ENCODE measurements around the gene BICC1.
A peak's percentile ranks its signal among the peaks of the same experiment; 100 is the strongest.

BICC1 gene

DNA sequence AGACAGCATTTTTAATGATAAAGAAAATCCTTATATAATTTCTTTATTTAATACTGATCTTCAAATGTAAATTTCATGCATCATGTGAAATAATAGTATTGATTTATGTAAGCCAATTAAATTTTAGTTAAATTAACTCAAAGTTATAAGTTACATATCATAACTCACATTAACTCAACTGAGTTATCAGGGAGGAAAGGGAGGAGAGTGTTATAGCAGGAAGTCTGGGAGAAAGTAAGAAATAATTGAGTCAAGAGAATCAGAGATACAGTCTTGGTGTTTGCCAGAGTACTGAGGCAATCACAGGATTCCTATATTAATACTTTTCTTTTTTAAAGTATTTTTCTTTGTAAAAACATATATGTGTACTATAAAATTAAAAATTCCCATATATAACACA is 4.0 kb downstream of the BICC1 start:
- FAIRE-seq, result no peak

DNA sequence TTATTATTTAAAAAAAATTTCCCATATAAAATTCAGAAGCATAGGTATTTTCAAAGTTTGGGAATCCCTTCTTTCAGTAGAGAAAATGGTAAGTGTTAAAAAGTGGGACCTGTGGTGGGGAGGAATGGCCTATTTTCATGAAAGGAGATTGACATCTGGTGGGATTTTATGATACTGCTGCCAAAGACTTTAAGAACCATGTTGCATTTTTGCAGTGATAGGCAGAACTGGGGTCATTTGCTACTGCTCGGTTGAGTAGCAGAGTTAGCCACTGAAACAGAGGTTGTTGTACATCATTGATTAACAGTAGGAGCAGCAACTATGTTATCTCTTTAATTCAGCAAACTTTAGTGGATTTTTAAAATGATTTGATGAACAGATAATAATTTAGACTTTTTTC is 4.4 kb downstream of the BICC1 start:
- FAIRE-seq, result no peak

DNA sequence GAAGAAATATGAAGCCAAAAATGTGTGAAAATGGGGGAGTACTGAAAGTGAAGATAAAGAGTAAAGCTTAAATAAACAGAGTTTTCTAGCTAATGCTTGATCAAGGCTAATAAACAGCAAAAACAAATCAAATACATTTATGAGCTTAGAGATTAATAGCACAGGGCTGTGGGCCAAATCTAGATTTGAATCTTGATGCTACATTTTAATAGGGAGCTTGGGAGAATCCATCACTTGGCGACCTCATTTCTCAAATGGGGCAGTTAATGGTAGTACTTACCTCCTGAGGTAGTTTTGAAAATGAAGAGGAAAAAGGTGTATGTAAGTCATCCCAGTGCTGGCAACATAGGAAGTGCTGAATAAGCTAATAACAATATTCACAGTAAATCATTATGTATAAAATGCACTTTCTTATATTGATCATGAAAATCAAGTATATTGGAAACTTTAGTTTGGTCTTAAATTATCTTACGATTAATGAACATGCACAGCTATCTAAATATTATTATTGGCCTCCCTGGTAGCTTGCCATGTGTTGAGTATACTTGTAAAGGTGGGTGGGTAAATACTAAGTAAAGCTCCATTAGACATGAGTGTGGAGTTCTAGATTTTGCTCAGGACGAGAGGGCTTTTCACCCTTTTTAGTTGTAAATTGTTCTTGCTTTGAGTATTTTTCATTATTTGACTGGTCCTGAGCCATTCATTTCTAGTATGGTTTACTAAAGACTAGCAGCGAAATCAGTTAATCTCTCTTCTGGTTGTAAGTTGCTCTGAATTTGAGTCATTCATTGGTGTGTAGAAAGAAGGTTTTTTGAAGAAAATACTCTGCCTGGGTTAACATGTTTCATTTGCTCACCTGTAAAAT is 5.1 kb downstream of the BICC1 start:
- no peak for FAIRE-seq

DNA sequence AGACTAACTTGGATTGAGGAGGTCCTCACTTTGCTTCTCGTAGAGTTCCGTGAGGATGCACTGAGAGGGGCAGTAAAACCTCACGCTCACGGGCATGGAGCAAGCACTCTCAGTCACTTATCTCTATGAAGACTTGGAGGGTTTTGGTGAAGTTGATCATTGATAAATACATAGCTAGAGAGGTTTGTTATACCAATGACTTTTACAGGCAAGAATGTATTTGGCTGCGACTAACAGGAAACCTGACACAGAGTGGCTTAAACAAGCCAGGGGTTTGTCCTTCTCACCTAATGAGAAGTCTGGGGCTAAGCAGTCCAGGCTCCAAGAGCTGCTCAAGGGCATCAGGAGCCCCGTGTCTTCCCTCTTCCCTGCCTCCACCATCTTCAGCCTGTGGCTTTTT is 6.1 kb downstream of the BICC1 start:
- FAIRE-seq, result no peak

DNA sequence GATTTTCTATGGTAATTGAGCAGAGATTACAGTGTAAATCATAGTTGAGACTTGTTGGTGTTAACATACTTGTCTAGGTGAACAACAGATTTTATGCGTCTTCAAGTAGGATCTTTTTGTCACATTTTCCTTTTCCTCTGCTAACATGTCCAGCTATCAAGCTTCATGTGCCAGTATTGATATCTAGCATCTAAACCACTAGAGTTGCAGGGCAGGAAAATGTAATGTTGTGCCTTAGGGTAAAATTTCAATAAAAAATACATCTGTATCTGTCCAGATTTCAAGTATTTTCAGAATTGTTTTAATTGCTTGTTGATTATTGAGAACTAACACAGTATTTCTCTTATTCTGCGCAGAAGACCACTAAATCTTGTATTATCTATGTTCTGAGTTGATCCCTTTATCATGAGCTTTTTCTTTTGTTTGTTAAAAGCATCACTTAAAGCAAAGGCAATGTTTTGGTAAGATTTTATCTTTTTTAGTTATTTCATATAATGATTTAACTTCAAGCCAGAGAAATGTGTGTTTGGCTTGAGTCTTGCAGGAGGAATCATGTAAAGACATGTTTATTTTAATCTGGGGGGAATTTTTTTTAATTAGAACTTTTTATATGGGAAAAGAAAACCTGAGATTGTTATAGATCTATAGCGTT is 16.5 kb downstream of the BICC1 start:
- FAIRE-seq, result no peak

DNA sequence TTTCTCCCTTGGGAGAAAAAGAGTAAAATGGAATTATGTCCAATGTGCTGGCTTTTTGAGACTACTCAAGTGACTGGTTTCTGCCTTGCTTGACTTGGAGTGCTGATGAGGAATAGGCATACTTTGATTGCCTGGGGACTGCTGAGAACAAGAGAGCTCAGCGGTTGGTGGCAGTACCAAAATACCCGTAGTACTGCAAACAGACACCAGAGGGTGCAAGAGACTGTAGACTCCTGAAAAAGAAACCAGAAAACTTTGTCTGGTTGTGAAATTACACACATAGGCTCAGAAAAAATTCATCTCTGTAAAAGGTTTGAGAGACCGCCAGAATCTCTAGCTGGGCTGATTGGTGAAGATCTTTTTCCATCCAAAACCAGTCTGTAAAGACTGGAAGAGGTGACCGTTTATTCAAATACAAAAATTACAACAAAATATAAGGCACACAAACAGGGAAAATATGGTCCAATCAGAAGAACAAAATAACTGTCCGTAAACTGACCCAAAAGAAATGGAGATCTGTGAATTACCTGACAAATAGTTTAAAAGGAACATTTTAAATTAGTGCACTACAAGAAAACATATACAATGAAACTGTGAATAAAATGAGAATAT is 18.5 kb downstream of the BICC1 start:
- peak; percentile 50 for FAIRE-seq

DNA sequence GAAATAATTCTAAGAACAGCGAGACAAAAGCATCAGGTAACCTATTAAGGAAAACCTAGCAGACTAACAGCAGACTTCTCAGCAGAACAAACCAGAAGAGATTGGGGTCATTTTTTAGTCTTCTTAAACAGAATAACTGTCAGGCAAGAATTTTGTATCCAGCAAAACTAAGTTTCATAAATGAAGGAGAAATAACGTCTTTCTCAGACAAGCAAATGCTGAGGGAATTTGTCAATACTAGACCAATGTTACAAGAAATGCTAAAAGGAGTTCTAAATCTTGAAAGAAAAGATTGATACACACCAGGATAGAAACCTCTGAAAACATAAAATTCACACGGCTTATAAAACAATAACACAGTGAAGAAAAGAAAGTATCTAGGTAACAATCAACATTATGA is 22.6 kb downstream of the BICC1 start:
- FAIRE-seq, result no peak

DNA sequence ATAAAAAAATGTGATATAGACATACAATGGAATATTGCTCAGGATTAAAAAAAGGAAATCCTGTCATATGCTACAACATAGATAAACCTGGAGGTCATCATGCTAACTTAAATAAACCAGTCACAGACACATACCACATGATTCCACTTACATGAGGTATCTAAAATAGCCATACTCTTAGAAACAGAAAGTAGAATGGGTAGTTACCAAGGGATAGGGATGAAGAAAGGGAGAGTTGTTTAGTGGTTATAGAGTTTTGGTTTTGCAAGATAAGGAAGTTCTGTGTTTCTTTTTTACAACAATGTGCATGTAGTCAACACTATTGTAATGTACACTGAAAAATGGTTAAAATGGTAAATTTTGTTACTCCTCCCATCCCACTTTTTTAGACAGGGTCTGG is 30.5 kb downstream of the BICC1 start:
- no peak for FAIRE-seq

DNA sequence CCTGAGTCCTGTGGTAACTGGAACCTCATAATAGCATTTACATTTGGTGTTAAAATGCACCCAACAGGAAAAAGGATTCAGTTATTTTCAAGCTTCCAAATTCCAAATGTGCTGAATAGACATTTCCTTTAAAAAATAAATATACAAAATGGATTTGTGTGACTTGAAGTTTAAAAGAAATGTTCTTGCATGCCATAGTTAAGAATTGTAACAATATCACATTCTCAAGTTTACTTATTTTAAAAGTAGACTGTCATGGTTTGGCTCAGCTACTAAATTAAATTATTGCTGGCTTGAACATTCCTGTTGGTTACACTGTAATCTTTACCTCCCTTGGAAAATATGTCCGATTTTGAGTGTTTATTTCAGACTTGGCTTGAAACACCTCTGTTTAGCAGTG is 31.5 kb downstream of the BICC1 start:
- FAIRE-seq, result no peak

DNA sequence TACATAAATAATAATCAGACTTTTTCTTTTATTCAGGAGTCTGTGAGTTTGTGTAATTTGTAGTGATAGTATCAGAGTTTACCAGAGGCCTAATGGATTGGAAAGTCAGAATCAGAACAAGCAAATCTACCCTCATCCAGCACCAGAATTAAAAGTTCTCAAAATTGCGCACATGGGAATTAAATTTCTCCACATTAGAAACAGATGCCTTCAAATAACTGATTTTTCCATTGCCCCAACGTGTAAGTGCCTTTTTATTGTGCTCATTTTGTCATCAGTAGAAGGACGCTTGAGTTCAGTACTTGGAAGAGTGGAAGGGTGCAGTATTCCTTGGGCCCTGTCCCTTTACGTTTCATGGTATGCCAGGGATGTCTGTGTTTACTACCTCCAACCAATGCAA is 32.8 kb downstream of the BICC1 start:
- no peak for FAIRE-seq

DNA sequence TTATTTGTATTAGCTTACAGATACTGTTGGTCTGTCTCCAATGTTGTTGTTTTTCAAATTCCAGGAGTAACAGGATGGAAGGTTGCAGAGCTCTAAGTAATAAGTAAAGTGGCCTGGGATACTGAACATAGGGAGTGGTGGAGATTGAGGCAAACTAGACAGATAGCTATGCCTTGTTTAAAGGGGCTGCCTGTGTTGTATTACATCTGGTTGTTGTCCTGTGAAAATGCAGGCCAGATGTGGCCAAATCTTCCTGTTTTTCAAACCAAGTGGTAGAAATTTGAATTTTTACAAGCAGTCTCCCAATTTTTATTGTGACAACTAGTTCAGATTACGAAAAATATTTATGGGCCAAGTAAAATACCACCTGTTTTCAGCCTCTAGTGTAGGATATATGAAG is 33.5 kb downstream of the BICC1 start:
- no peak for FAIRE-seq

DNA sequence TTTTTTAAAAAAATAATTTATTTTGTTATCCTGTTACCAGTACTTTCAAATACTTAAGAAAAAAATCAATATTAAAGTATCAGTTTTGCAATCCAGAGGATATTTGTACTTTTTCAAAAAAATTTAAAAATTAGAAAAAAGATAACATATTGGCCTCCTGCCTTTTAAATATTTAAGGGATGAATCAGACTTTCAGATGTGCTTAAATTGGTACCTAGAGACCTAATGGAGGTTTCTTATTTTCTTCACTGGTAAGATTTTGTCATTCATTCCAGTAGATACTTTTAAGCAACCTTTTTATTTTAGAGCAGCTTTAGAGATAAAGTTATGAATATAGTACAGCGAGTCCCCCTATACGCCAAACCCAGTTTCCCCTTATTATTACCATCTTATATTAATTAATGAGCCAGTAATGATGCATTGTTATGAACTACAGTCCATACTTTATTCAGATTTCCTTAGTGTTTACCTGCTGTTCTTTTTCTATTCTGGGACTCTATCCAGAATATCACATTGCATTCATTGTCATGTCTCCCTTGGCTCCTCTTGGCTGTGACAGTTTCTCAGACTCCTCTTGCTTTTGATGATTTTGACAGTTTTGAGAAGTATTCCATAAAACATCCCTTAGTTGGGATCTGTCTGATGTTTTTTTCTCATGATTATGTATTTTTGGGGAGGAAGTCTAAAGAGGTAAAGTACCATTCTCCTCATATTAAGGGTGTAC is 34.2 kb downstream of the BICC1 start:
- FAIRE-seq, result no peak

DNA sequence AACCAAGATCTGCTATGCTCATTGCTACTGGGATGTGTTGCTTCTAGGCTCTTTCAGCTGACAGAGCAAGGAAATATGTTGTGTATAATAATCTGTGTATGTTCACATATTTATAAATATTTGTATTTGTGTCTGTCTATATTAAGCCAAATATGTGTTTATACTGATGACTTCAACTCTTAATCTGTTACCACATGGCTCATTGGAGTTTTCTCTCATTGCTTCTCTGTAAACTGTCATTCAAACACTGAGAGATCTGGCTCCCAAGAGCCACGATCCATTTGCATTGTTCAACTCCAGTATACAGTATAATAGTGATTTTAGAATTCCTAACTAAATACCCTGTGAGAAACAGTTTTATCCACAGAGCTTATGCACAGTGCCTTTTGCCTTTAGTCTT is 35.3 kb downstream of the BICC1 start:
- FAIRE-seq, result no peak

DNA sequence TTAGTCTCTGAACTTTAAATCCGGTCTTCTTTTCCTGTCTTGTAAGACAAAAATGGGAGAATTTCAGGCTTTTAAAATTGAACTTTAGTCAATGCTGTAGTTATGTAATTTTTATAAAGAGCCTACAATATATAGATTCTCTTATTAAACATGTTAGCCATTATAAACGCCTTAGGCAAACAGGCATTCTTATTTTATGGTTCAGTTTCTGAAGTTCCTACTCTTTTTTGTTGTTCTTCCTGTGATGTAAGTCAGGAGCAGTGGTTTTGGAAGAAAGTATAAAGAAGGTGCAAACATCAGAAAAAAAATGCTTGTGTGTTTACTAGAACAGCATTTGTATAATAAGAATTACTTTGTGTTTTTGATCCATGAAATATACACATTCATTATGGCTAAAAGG is 41.6 kb downstream of the BICC1 start:
- FAIRE-seq, result no peak

DNA sequence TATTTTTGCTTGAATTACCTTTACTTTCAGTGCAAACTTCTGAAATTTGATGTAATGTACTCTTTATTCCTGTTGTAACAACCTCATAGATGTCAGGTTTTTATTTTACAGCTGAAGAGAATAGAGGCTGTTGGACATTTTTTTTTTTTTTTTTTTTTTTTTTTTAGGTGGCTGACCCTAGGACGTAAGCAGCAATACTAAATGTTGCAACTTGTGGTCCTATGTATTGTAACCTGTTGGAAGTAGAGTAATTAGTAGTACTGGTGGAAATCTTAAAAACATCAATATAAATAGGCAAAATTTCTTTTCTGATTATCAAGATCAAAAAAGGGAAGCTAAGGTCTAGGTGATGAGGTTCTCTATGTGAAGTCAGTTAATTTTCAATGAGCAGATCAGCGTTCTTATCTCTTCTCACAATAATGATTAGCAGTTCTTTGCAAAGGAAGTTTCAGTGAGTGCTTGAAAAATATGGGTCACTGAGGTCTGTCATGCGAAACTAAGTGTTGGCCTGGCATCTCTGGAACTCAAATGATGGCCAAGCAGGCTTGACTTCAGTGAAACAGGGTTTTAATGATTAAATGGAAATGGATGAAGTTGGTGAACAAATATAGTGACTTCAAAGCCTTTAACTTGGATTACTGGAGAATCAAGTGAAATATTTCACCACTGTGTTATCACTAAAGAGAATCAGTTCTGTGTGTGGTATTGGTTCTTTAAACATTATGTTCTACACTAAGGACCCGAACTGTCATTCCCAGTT is 42.7 kb downstream of the BICC1 start:
- FAIRE-seq, result no peak

DNA sequence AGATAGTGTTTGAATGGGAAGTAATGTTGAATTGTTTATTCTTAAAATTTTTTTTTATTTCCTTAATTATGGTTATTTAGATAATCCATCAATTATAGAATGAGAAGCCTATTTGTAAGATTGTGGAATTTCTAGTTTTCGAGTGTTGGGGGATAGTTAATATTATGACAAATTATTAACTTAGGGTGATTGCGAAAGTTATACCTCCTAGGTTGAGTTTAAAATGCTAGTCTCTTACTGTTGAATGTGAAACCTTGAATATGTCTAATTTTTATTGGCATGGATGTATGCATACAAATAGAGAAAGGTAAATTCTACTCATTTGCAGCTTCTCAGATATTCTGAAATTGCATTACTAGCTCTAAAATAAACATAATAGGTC is 43.2 kb downstream of the BICC1 start:
- no peak for FAIRE-seq

DNA sequence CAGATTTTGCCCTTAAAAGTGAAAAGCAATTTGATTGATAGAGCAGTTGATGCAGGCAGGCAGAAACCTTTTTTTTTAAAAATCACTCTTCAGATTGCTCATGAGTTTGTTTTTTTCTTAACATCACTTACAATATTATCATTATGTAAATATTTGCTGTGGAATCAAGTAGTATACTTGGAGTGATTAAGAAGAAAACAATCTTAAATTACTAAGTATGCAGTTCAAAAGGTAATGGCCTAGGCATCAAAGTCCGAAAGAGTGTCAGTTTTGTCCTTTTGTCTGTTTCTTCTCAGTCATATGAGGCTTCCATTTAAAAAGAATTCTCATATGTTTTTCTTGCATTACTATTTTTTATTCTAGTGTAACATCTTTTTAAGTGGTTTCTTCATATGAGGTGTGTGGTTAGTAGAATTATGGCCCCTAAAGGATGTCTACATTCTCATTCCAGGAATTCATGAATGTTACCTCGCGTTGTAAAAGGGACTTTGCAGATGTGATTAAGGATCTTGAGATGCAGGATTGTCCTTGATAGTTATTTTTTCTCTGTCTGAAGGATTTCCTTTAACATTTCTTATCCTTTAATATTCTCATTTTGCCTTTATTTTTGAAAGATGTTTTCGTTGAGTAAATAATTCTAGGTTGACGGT is 44.0 kb downstream of the BICC1 start:
- no peak for FAIRE-seq

DNA sequence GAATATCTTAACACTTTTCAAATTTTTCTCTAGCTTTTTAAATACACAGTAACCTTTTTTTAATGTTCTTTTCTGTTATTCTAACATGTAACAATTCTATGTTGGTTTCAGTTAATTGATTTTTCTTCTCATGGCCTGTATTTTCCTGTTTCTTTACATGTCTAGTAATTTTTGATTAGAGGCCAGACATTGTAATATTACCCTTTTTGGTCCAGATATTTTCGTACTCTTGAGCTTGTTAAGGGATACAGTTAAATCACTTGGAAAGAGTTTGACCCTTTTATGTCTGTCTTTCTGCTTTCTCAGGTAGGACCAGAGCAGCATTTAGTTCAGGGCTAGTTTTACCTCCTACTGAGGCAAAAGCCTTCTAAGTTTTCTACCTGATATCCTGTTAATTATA is 45.0 kb downstream of the BICC1 start:
- no peak for FAIRE-seq

DNA sequence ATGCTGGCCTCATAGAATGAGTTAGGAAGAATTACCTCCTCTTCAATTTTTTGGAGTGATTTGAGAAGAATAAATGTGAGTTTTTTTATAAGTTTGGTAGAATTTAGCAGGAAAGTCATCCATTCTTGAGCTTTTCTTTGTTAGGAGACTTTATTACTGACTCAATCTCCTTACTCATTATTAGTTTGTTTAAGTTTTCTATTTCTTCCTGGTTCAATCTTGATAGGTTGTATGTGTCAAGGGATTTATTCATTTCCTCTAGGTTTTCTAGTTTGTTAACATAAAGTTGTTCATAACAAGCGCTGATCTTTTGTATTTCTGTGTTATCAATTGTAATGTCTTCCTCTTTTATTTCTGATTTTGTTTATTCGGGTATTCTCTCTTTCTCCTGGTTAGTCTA is 47.4 kb downstream of the BICC1 start:
- no peak for FAIRE-seq

DNA sequence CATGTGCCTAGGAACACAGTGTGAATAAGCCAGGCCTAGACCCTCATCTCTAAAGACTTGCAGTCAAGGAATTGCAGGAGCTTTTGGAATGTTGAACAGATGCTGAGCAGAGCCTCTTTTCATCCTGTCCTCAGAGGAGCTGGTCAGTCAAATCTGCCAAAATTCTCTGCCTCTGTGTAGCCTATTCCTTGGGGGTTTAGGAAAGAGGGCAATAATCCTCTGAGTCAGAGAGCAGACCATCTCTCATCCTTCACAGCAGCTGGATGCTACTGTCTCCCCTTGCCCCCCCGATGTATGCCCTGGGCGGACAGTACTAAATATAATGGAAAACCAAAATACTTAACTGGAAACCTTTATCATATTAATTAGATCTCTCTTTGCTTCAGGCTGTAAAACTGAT is 52.6 kb downstream of the BICC1 start:
- FAIRE-seq, result no peak

DNA sequence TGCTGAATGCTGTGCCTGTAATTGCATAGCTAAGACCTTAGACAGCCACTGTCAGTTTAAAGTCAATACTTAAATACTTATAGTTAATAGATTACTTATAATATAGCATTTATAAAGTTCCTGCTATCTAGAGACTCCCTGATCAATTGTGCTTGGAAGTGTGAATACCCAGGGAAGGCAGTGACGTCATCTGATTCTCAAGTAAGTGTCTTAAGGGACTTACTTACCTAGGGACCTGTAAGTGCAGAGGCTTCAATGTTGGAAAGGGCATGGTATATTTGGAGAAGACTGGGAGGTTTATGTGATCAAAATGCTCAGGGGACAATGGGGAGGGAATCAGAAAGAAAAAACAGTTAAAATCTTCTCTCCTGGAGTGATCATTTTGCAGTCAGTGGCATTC is 55.0 kb downstream of the BICC1 start:
- no peak for FAIRE-seq

DNA sequence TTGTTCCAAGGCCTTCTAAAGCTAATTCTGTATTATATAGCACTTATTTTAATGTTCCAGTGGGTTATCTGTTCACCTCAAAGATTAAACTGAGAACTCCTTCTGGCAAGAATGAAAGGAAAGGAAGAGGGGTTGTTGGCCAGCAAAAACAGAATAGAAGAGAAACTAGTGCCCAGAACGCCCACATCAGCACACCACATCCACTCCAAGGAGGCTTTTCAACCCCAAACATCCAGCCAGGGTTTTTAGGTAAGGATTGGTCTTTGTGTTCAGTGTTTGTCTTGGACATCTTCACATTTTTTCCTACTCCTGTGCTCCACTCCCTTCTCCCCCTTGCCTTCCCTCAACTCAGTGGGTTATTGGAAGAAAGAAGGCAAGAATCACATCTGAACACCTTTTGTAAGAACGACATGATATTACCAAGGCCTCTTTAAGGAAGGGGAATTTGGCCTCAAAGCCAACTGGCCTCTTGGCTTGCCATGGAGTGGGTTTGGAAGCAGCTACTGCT is 55.8 kb downstream of the BICC1 start:
- FAIRE-seq, result no peak

All from G401.6 (cell line).